OCI-LY7 (cell line): Measurements from ENCODE around the gene LAGE3.
"Not testable (repeated sequence)": the region's sequence is repeated elsewhere in the genome, so short reads cannot be mapped to it uniquely, and the experiment has no call there.

Experiments used
- CTCF ChIP-seq: fragments of 200-600 bp; sonication (generic); conservative IDR thresholded peaks from 2 replicates; pipeline ENCODE4 v1.5.1; 2014; ENCODE audit warnings: mild to moderate bottlenecking, antibody characterized with exemption, low read length, moderate library complexity, mixed read lengths
- EZH2phosphoT487 ChIP-seq: fragments of 200-600 bp; sonication (generic); IDR thresholded peaks from 2 replicates; pipeline ENCODE4 v1.6.1; 2018; ENCODE audit warnings: low read depth, borderline replicate concordance, mild to moderate bottlenecking, mixed run types, antibody characterized with exemption, low read length, moderate library complexity, mixed read lengths

GRCh38 chrX:154496591-154497137 is 17.6 kb upstream of the LAGE3 start:
- not testable (repeated sequence) for TF ChIP-seq CTCF, EZH2phosphoT487
